Upper lobe of left lung (tissue), 6 donors: Measurements from ENCODE around the gene RPL22. TPM values are rescaled to one million over a fixed set of nuclear protein-coding genes. Genes with fewer than 3 reads are reported as not detected.

ENCODE experiments used
- ATAC-seq, 2 donors: fragments of 200-7000 bp; cut with Tn5 transposase; one replicate each; pipeline ENCODE4 v1.9.1; 2022; ENCODE audit warnings: mild to moderate bottlenecking in 2 of 2, moderate library complexity in 2 of 2; ENCODE audit not compliant: low FRiP score in 2 of 2
- DNase-seq, 2 donors: peaks; one replicate each; pipeline ENCODE4 v3.0.0-alpha.2; 2019 to 2020
- H3K27ac ChIP-seq, 4 donors: fragments of 200-600 bp; sonication (generic); one replicate each; pipeline ENCODE4 v1.5.1; 2016 to 2019
- H3K27me3 ChIP-seq, 4 donors: fragments of 200-600 bp; sonication (generic); one replicate each; pipeline ENCODE4 v1.5.1; 2017 to 2019
- H3K36me3 ChIP-seq, 4 donors: fragments of 200-600 bp; sonication (generic); one replicate each; pipeline ENCODE4 v1.5.1; 2016 to 2019
- H3K4me1 ChIP-seq, 4 donors: fragments of 200-600 bp; sonication (generic); one replicate each; pipeline ENCODE4 v1.5.1; 2018 to 2019
- H3K4me3 ChIP-seq, 4 donors: fragments of 200-600 bp; sonication (generic); one replicate each; pipeline ENCODE4 v1.5.1; 2017 to 2019; ENCODE audit warnings: mild to moderate bottlenecking in 2 of 4, moderate library complexity in 1 of 4
- H3K9me3 ChIP-seq, 4 donors: fragments of 200-600 bp; sonication (generic); one replicate each; pipeline ENCODE4 v1.5.1; 2018 to 2019
- EP300 ChIP-seq, 4 donors: sonication (generic); formaldehyde crosslinking; IDR thresholded peaks; one replicate each; pipeline ENCODE4 v1.5.1; 2017; ENCODE audit warnings: antibody characterized with exemption in 4 of 4, control low read depth in 2 of 4
- POLR2A ChIP-seq, 4 donors: fragments of 450-650 bp; IDR thresholded peaks; one replicate each; pipeline ENCODE4 v1.5.1; 2016 to 2017; ENCODE audit warnings: antibody characterized with exemption in 4 of 4, mild to moderate bottlenecking in 2 of 4
- POLR2AphosphoS5 ChIP-seq, 2 donors: sonication (generic); formaldehyde crosslinking; IDR thresholded peaks; one replicate each; pipeline ENCODE4 v1.5.1; 2017; ENCODE audit warnings: antibody characterized with exemption in 2 of 2
- WGBS, 2 donors: methylation state at CpG; one replicate each; pipeline ENCODE4 v1.1.5; 2017 to 2018; 5-methylcytosine and 5-hydroxymethylcytosine counted together
- total RNA-seq, 6 donors: library from RNA; depleted of rRNA in 4 of 6; stranded (reverse); fragments of >200 nt in 4 of 6; gene quantifications; one replicate each; pipeline versions ENCODE4 v1.1.0 to v1.2.1, GENCODE V29; 2016 to 2021
- TF ChIP-seq, protein P1 (sequence below), 6 experiments: fragments of 450-650 bp in 4 of 6; fragments of 200-600 bp in 2 of 6; sonication (generic) in 2 of 6; IDR thresholded peaks; one replicate each; pipeline ENCODE4 v1.5.1; 2016 to 2019; ENCODE audit warnings: antibody characterized with exemption in 6 of 6
- donor health status: DM: no; HTN: no; CAD: no; lungs with moderate emphysema.
- donor health status: DM: no; HTN: yes; CAD: no; lungs with severe emphysema.

Gene RPL22
- total RNA-seq, 6 donors from 2014 or later = 88.2 to 288 (median 180) TPM

DNA sequence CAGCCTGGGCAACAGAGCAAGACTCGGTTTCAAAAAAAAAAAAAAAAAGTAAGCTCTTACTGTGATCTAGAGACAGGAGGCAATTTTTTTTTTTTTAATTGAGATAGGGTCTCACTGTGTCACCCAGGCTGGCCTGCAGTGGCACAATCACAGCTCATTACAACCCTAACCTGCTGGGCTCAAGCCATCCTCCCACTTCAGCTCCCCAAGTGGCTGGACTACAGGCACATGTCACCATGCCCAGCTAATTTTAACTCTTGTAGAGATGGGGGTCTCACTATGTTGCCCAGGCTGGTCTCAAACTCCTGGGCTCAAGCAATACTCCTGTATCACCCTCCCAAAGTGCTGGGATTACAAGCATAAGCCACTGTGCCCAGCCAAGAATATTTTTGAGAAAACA, 7.4 kb downstream of the RPL22 start:
- Histone ChIP-seq H3K36me3 (peaks cover 23 to 97% (median 80%) of the 10 kb centered on the region in 4 donors), H3K27ac (no peak overlapping the region), H3K4me1 (peaks cover 0 to 2% (median under 1%) of the 10 kb centered on the region in 4 donors), H3K9me3 (no peaks in the 10 kb centered on the region), H3K4me3 (no peak overlapping the region), H3K27me3 (no peaks in the 10 kb centered on the region)
- TF ChIP-seq, protein P1, sequence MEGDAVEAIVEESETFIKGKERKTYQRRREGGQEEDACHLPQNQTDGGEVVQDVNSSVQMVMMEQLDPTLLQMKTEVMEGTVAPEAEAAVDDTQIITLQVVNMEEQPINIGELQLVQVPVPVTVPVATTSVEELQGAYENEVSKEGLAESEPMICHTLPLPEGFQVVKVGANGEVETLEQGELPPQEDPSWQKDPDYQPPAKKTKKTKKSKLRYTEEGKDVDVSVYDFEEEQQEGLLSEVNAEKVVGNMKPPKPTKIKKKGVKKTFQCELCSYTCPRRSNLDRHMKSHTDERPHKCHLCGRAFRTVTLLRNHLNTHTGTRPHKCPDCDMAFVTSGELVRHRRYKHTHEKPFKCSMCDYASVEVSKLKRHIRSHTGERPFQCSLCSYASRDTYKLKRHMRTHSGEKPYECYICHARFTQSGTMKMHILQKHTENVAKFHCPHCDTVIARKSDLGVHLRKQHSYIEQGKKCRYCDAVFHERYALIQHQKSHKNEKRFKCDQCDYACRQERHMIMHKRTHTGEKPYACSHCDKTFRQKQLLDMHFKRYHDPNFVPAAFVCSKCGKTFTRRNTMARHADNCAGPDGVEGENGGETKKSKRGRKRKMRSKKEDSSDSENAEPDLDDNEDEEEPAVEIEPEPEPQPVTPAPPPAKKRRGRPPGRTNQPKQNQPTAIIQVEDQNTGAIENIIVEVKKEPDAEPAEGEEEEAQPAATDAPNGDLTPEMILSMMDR (IDR thresholded peaks at IDR 0.05) = no peak
- no peak for ATAC-seq
- 95 to 100% methylated on average over 1 of the region's 1 CpG for WGBS, 2 donors
- no peak for DNase-seq

GRCh38 chr1:6188466-6188865, 10.9 kb downstream of the RPL22 start:
- peaks cover 0 to 9% (median 0%) of the 10 kb centered on the region in 4 donors for H3K4me1 ChIP-seq
- TF ChIP-seq EP300 (IDR thresholded peaks at IDR 0.05) = no peak
- TF ChIP-seq, protein P1 (IDR thresholded peaks at IDR 0.05) = no peak
- TF ChIP-seq POLR2A (IDR thresholded peaks at IDR 0.05) = no peak
- no peak for TF ChIP-seq POLR2AphosphoS5 (IDR thresholded peaks at IDR 0.05)
- 85 to 87% methylated on average over 8 of the region's 8 CpGs for WGBS, 2 donors
- peaks cover 11 to 78% (median 58%) of the 10 kb centered on the region in 4 donors for H3K36me3 ChIP-seq
- ATAC-seq (no peak), DNase-seq (no peak)
- H3K9me3 ChIP-seq = no peaks in the 10 kb centered on the region
- no peak overlapping the region for H3K4me3 ChIP-seq
- no peaks in the 10 kb centered on the region for H3K27me3 ChIP-seq
- H3K27ac ChIP-seq = no peak overlapping the region

DNA sequence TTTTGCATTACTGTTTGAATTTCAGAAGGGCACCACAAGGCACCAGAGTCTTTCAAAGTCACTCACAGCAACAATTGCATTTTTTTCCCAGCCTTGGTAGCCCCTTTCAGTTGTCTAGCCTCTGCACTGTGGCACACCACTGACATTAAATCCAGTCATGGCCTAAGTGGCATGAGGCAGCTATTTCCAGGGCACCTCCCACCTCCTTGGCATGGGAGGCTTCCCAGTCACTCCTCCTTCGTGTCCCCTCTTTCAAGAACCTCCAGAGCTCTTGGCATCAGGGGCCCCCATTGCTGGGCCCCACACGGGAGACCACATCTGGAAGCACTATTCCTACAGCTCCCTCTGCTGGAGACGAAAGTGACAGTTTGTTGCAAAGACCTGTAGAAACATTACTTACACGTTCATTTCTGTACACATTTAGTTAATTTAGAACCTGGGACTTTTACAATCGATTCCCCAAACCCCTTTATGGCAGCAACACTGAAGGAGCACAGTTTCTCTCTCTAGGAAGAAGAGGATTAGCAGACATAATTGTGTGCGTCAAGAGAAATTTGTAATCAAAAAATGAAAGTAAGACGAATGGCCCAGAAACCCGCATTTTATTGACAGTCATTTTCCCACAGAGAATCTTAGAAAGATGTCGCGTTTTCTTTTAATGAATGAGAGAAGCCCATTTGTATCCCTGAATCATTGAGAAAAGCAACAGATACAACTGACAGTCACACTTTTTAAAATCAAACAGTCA, 13.6 kb downstream of the RPL22 start:
- ATAC-seq (no peak), DNase-seq (no peak)
- no peak for TF ChIP-seq EP300 (IDR thresholded peaks at IDR 0.05)
- TF ChIP-seq, protein P1 (IDR thresholded peaks at IDR 0.05) = peak in 1 of 6 experiments; percentile 13
- Histone ChIP-seq H3K4me1 (peaks cover 0 to 20% (median 2%) of the 10 kb centered on the region in 4 donors), H3K27me3 (peaks cover 0 to 4% (median under 1%) of the 10 kb centered on the region in 4 donors), H3K9me3 (no peaks in the 10 kb centered on the region), H3K4me3 (no peak overlapping the region), H3K36me3 (peaks cover 4 to 55% (median 36%) of the 10 kb centered on the region in 4 donors), H3K27ac (no peak overlapping the region)
- 71 to 74% methylated on average over 10 of the region's 10 CpGs for WGBS, 2 donors

DNA sequence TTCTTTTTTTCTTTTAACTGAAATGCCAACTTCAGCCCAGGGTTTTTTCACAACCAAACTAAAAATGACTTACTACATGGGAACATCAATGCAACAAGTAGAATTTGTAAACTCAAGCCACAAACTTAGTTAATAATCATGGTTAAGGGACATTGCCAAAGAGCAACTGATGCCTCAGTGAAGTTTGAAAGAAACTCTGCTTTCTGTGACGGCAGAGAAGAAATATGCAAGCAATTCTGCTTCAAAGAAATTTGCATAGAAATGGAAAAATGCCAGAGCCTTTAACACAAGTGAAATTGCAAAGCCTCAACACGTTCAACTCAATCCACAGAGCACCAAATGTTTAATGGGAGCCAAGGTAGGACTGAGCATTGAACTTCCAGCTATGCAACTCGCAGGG, 14.2 kb downstream of the RPL22 start:
- Histone ChIP-seq H3K36me3 (peaks cover 4 to 48% (median 30%) of the 10 kb centered on the region in 4 donors), H3K9me3 (no peaks in the 10 kb centered on the region), H3K27ac (no peak overlapping the region), H3K4me1 (peaks cover 2 to 26% (median 6%) of the 10 kb centered on the region in 4 donors), H3K27me3 (peaks cover 0 to 11% (median 5%) of the 10 kb centered on the region in 4 donors), H3K4me3 (no peak overlapping the region)
- ATAC-seq (no peak), DNase-seq (no peak)
- no peak for TF ChIP-seq POLR2A (IDR thresholded peaks at IDR 0.05)
- no peak for TF ChIP-seq EP300 (IDR thresholded peaks at IDR 0.05)
- no peak for TF ChIP-seq POLR2AphosphoS5 (IDR thresholded peaks at IDR 0.05)
- TF ChIP-seq, protein P1 (IDR thresholded peaks at IDR 0.05) = no peak
- 64 to 66% methylated on average over 3 of the region's 3 CpGs for WGBS, 2 donors
